CD4-positive, alpha-beta T cell treated with Interleukin-17A for 4 hours (primary cell): ENCODE measurements around the gene ARHGAP31.

Experiments used
- DNase-seq: peaks from one replicate; pipeline ENCODE4 v3.0.0-alpha.2; 2020; ENCODE audit warnings: mixed read lengths

The ARHGAP31 gene

GRCh38 chr3:119453822-119454221 lies 159.6 kb downstream of the ARHGAP31 start:
- no peak for DNase-seq

GRCh38 chr3:119456469-119456868 lies 162.3 kb downstream of the ARHGAP31 start:
- DNase-seq: no peak

DNA sequence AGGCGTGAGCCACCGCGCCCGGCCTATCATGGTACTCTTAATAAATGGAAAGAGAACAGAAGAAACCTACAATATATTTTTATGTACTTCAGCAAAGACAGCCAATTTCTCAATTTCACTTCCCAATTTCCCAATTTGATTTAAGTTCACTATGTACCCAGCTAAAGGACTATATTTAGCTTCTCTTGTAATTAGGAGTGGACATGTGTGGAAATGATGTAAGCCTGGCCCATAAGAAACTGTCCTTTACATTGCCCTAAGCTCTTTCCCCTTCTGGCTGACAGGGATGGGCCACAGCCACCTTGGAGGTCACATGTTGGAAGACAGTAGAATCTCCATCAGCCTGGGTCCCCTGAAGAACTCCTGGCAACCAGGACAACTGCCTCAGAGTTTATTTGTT lies 163.1 kb downstream of the ARHGAP31 start:
- DNase-seq: no peak

GRCh38 chr3:119463171-119464169 lies 169.3 kb downstream of the ARHGAP31 start, which contains the start of gene TMEM39A:
Gene TMEM39A (minus strand): TSS chr3:119463615. CDS start chr3:119462074, 1,541 bp downstream.
- peak; percentile 99 for DNase-seq

GRCh38 chr3:119468041-119468440 lies 173.9 kb downstream of the ARHGAP31 start:
- no peak for DNase-seq

DNA sequence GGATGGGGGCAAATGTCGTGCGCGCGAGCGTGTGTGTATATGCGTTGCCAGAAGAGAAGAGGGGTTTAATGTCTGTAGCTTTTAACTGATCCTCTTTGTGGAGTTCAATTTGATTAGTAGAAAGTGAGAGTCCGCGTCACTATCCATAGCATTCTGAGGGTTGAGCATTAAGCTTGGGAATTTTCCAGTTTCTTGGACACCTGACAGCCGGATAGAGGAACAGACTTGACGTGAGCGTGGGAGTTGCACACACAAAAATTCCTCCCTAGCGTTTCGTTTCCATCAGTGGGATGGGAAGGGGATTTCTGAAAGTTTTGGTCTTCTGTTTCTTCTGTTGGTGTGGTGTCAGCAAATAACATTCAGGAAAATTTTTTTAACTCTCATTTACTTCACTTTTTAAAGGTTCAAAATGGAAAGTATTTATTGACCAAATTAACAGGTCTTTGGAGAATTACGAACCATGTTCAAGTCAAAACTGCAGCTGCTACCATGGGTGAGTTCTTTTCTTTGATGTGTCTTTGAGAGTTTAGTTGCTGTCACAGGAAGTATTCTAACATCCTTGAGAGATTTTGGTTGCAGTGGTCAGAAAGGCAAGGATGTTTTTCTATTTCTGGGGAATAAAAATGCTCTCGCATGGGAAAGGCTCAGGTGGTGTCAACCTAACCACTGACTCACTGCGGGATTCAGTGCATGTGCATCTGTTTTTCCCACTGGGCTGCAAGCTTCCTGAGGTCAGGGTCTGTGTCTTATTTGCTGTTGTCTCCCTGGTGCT lies 175.4 kb downstream of the ARHGAP31 start:
- no peak for DNase-seq
